Calu3 (cell line): Measurements from ENCODE around the gene DRC3. TPM values are rescaled to one million over a fixed set of nuclear protein-coding genes. Genes with fewer than 3 reads are reported as not detected.

Experiments
- BruUV-seq: library from RNA; stranded (reverse); fragments of 400-500 nt; replicated peaks from 2 replicates; lab custom pipeline; 2021; lab: Mats Ljungman, UMichigan
- CTCF ChIA-PET: fragments of 300-600 bp; sonication (Branson Sonifier 250); formaldehyde crosslinking; loops from one replicate; lab custom pipeline; 2022; ENCODE audit warnings: antibody characterized with exemption; lab: Charles Lee
- DNase-seq: peaks from one replicate; pipeline ENCODE4 v3.0.0; 2022
- H3K27ac Mint-ChIP-seq: one replicate; pipeline ENCODE4 v1.8.0; 2022; ENCODE audit warnings: mixed read lengths; ENCODE audit not compliant: unreplicated experiment
- H3K27me3 Mint-ChIP-seq: one replicate; pipeline ENCODE4 v1.8.0; 2022; ENCODE audit warnings: mixed read lengths; ENCODE audit not compliant: unreplicated experiment
- H3K36me3 Mint-ChIP-seq: one replicate; pipeline ENCODE4 v1.8.0; 2022; ENCODE audit warnings: mild to moderate bottlenecking, moderate library complexity, mixed read lengths; ENCODE audit not compliant: insufficient read depth, unreplicated experiment
- H3K4me1 Mint-ChIP-seq: one replicate; pipeline ENCODE4 v1.8.0; 2022; ENCODE audit warnings: mild to moderate bottlenecking, low read depth, mixed read lengths; ENCODE audit not compliant: unreplicated experiment
- H3K4me3 Mint-ChIP-seq: one replicate; pipeline ENCODE4 v1.8.0; 2022; ENCODE audit warnings: mild to moderate bottlenecking, low read depth, moderate library complexity, mixed read lengths; ENCODE audit not compliant: unreplicated experiment
- H3K9me3 Mint-ChIP-seq: one replicate; pipeline ENCODE4 v1.8.0; 2022; ENCODE audit warnings: low read depth, mixed read lengths; ENCODE audit not compliant: unreplicated experiment
- CTCF ChIP-seq: fragments of 200-600 bp; IDR thresholded peaks from one replicate; pipeline ENCODE4 v1.8.0; 2022; ENCODE audit warnings: antibody characterized with exemption; ENCODE audit not compliant: unreplicated experiment
- intact Hi-C: fragments of 100-400 bp; cut with micrococcal nuclease; formaldehyde crosslinking; loops from one replicate; pipeline ENCODE4 v1.10.0; 2022; ENCODE audit not compliant: unreplicated experiment
- total RNA-seq: library from RNA; stranded (reverse); gene quantifications from 2 replicates; pipeline ENCODE4 v1.2.3, GENCODE V29; 2022

Gene DRC3
- total RNA-seq, 1 experiment from 2014 or later, result 2.8 TPM

DNA sequence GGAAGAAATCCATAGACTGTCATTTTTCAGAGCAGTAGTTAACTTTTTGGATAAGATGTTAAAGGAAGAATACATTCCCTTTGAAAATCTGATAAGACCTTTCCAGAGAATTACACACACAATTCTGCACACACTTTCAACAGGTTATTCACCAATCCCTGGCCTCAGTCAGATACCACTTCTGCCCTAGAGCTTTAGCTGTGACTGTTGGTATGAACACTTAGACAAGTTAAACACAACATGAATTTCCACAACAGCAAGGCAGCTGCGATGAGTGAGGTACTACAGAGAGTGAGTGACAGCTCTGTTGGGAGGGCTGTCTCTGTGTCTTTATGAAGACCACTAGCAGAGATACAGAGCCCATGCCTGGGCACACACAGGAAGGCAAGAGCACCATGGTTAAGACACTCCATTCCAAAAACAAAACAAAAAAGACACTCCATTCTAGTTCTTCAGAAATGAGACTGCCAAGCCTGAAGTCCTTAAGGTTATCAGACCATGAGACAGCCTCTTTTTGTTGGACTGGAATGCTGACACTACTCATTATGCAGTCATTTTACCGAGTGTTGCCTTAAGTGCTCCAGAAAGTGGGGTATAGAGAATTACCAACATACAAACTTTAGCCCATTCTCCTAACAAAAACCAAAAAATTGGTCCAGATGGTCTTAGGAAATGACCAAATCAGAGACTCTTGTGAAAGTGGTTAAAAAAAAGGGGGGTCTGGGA, 42.8 kb upstream of the DRC3 start:
- no peak overlapping the region for H3K27ac Mint-ChIP-seq
- H3K36me3 Mint-ChIP-seq, result peaks cover 4% of the 10 kb centered on the region
- no peaks in the 10 kb centered on the region for H3K27me3 Mint-ChIP-seq
- no TSS peak for BruUV-seq
- no peak for TF ChIP-seq CTCF
- no peak overlapping the region for H3K4me3 Mint-ChIP-seq
- CTCF ChIA-PET, result no interaction called here
- H3K4me1 Mint-ChIP-seq, result peaks cover 8% of the 10 kb centered on the region
- DNase-seq, result no peak
- H3K9me3 Mint-ChIP-seq, result no peaks in the 10 kb centered on the region
- intact Hi-C loops, result loop anchor here (10.0 kb wide), 1 partner anchor 105 kb away; the partner anchor contains the start of genes ATPAF2 and GID4

GRCh38 chr17:17930674-17931073, 42.0 kb upstream of the DRC3 start:
- no peak for DNase-seq
- H3K4me1 Mint-ChIP-seq, result peaks cover 11% of the 10 kb centered on the region

GRCh38 chr17:17931159-17931558, 41.5 kb upstream of the DRC3 start:
- Mint-ChIP-seq H3K27ac (no peak overlapping the region), H3K9me3 (no peaks in the 10 kb centered on the region), H3K4me3 (no peak overlapping the region), H3K36me3 (no peaks in the 10 kb centered on the region), H3K4me1 (peaks cover 16% of the 10 kb centered on the region), H3K27me3 (no peaks in the 10 kb centered on the region)
- DNase-seq, result no peak
- CTCF ChIA-PET, result no interaction called here
- TF ChIP-seq CTCF, result no peak
- intact Hi-C loops, result no loop called here
- no TSS peak for BruUV-seq

More at GRCh38 chr17:17930674-17931073, 42.0 kb upstream of the DRC3 start:
- BruUV-seq, result no TSS peak
- no peak for TF ChIP-seq CTCF
- Mint-ChIP-seq H3K9me3 (no peaks in the 10 kb centered on the region), H3K36me3 (no peaks in the 10 kb centered on the region), H3K27me3 (no peaks in the 10 kb centered on the region), H3K4me3 (no peak overlapping the region), H3K27ac (no peak overlapping the region)
- intact Hi-C loops, result no loop called here
- CTCF ChIA-PET, result no interaction called here

GRCh38 chr17:17933775-17934174, 38.9 kb upstream of the DRC3 start:
- Mint-ChIP-seq H3K4me3 (no peak overlapping the region), H3K9me3 (no peaks in the 10 kb centered on the region), H3K27me3 (no peaks in the 10 kb centered on the region), H3K4me1 (peaks cover 26% of the 10 kb centered on the region), H3K27ac (no peak overlapping the region), H3K36me3 (no peaks in the 10 kb centered on the region)
- CTCF ChIA-PET, result no interaction called here
- TF ChIP-seq CTCF, result no peak
- intact Hi-C loops, result no loop called here
- BruUV-seq, result no TSS peak
- DNase-seq, result no peak
